NCI-H69 (cell line): ENCODE measurements around the gene TRIOBP.

Experiments
- DNase-seq: peaks from one replicate; lab custom pipeline; 2025; lab: John Stamatoyannopoulos, UW

TRIOBP gene

DNA sequence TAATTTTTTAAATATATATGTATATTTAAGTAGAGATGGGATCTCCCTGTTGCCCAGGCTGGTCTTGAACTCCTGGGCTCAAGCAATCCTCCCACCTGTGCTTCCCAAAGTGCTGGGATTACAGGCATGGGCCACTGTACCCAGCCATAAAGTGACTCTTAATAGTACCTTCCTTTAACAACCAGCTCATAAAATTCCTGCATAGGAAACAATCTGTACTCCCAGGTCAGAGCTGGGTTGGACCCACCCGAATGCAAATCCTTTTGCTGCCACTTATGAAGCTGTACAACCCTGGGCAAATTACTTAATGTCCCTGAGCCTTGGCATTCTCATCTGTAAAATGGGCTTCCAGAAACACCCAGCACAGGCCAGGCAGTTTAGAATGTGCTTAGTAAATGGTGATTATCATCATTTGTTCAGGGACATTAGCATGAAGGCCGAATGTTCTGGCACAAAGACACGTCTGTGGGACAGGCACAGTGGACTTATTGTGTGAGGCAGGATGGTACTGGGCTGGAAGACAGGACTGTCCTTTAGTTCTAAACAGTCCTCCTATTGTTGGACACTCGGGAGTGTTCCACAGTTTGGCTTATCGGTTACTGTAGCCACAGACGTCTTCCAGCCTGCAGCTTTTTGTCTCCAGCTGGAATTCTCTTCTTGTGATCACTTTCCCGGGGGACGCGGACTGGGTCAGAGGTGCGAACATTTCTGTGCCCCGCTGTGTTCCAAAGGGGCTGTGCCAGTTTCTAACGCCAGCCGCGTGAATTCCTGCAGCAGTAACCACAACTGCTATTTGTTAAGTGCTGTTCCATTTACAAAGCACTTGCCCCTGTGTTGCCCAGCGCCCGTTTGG, 32.4 kb upstream of the TRIOBP start:
- DNase-seq: no peak

DNA sequence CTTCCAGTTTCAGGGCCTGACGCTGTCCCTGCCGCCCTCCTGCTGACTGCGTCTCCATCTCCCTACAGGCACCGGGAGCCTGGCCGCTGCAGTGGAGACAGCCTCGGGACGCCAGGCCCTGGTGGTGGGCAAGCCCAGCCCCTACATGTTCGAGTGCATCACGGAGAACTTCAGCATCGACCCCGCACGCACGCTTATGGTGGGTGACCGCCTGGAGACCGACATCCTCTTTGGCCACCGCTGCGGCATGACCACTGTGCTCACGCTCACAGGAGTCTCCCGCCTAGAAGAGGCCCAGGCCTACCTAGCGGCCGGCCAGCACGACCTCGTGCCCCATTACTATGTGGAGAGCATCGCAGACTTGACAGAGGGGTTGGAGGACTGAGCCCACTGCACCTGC, 31.4 kb upstream of the TRIOBP start:
- DNase-seq: no peak

DNA sequence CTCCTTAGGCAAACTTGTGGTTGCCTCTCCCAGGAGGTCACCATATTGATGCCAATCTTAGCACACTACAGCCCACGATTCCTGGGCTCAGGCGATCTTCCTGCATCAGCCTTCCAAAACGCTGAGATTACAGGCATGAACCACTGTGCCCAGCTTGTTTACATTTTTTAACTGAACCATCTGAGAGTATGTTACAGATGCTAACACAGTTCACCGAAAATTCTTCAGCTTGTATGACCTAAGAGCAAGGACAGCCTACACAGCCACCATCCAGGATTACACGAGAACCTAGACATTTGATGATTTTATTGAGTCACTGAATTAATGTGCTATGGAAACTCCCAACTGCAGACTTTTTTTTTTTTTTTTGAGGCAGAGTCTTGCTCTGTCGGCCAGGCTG, 27.3 kb upstream of the TRIOBP start:
- no peak for DNase-seq

DNA sequence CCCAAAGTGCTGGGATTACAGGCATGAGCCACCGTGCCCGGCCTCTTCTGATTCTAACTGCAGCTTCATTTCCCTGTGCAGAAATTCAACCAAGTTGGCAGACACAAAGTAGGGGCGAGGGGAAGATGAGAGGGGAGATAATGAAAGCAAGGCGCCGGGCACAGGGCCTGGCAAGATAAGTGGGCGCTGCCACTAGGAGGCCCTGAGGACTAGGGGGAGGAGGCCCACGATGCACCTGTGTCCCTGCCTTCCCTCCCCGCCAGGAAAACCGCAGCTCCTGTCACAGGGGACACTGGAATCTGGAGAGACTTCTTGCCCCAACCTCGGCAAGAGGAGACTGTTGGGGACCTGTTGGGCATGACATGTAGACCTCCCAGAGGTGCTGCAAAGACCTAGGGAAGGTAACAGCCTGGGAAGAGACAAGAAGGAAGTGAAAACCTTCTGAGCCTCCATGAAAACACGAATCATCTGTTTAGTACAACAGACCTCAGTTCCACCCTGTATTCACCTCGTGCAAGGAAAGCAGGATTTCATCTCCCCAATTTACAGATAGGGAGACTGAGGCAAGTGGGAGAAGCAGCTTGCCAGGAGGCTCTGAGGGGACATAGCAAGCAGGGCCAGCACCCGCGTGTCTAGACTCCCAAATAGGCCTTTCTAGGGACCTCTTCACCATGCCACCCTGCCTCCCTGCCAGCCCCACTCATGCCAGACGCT, 24.5 kb upstream of the TRIOBP start:
- DNase-seq: peak; percentile 18

DNA sequence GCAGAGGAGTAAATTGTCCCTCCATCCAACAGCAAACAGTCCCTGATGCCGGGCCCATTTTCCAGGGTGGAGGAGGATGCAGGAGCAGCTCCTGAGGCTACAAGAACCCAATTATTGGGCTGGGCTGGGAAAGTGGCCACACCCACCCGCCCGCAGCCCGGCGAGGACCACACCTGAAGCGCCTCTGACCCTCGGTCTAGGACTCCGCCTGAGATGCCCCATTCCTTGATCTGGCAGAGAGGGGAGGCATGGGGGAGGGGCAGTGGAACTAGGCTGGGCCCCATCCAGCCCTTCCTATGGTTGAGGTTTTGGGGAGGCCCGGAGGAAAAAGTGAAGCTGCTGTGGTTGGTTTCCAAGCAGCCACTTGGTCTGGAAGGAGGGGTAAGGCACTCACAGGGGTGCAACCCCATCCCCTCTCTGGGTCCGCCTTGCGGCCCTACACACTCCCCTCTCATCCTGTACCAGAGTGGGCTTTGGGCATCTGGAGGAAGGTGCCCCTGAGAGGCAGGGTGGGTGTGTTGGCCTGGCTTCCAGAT, 23.9 kb upstream of the TRIOBP start:
- DNase-seq: no peak

DNA sequence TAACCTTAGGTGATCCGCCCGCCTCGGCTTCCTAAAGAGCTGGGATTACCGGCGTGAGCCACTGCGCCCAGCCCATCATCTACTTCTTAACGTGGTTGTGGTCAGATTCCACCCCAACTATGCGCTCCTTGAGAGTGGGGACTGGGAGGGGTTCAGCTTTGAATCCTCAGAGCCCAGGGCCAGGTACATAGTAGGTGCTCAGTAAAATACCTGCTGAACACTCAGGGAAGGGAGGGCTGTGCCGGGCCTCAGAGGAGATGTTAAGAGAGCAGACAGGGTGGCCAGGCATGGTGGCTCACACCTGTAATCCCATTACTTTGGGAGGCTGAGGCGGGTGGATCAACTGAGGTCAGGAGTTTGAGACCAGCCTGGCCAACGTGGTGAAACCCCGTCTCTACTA, 22.6 kb upstream of the TRIOBP start:
- DNase-seq: no peak

DNA sequence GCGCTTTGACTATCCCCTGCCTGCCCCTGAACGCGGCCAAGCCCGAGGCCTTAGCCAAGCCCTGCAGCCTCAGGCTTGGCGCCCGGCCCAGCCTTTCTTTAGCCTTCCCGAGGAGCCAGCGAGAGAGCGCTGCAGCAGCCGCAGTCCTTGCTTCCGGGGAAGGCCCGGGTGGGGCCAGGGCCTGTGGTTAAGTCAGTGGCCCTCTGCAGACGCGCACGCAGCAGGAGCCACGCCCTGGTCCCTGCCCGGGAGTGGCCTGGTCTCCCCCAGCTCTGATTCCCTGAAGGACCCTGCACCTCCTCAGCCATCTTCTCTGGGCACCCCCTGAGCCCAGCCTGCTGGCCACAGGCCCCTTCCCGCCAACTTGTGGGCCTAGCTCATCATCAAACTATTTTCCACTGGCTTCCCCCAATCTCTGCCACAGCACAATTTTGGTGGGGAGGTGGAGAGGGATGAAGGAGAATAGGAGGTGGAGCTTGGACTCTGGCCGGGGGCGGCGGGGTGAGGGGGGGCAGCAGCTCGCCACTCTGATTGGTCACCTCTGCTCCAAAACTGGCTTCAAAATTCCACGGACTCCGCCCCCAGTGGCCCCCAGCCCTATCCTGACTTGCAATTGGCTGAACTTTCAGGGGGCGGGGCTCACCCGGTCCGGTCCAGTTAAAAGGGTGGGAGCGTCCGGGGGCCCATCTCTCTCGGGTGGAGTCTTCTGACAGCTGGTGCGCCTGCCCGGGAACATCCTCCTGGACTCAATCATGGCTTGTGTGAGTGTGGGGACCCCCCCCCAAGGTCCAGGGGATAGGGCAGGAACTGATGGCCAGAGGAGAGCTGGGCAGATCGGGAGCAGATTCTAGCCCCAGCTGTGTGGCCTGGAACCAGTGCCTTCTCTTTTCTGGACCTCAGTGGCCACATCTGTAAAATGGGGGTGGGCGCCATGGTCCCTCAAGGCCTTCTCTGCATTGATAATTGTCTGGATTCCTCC, 21.6 kb upstream of the TRIOBP start, which contains the start of gene LGALS1:
Gene LGALS1 (plus strand): TSS at position 686 of the 979 bp plus-strand sequence. CDS start 67 bp downstream, at position 753.
- peak; percentile 88 for DNase-seq

DNA sequence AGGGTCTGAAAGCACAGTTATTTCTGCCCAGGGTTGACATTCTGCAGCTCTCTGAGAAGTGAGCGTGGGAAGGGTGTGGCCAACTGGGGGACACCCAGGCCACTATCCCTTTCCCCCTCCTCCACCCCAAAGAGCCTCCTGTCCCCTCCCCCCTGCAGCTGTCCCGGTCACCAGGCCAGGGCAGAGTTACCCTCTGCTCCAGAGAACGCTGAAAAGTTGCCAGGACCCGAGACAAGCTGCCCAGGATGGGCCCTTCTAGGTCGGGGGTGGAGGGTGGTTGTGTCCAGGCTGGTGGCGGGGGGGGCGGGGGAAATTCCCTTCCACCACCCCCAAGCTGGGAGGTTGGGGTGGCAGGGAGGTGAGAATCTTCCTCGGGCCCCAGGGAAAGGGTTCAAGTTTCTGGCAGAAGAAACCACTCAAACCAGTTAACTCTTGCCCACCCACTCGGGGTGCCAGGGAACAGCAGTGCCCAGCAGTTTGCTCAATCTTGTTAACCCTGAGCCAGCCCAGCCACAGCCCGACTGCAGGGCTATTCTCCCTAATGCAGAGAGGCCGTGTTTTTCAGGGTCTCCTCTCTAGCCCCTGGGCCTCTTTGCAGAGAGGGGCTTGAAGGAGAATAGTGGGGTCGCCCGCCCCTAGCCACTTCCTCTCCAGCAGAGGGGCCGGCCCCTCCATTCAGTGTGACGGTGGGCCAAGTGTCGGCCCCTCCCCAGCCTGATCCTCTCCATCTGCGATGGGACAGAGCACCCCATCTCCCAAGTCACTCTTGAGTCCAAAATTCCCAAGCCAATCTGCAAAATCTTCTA, 20.7 kb upstream of the TRIOBP start:
- DNase-seq: peak; percentile 39

DNA sequence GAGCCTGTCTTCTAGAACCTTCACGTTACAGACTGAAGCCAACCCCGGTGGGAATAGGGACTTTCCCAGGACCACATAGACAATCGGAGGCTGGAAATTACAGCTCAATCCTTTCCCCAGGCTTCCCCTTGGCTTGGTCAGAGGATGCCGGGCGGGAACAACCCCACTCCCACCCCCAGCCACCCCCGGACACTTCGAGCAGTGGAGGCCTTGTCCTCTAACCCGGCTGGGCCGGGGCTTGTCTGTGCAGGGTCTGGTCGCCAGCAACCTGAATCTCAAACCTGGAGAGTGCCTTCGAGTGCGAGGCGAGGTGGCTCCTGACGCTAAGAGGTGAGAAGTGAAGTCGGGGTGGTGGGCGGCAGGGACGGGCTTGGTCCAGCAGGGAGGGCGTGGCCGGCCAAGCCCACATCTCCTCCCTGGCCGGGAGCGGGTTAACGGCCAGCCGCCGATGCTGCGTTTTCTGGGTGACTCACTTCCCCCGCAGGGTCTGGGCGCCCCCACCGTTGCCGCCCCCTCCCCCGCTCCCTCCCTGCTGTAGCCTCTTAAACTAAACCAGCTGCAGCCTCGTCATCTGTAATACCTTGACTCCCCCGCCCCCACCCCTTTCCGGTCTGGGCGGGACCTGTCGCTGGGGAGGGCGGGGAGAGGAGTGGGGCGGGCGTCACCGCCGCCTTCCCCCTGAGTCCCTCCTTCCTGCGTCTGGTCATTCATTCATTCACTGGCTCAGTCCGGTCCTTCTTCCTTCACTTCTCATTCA, 19.9 kb upstream of the TRIOBP start:
- peak; percentile 96 for DNase-seq

DNA sequence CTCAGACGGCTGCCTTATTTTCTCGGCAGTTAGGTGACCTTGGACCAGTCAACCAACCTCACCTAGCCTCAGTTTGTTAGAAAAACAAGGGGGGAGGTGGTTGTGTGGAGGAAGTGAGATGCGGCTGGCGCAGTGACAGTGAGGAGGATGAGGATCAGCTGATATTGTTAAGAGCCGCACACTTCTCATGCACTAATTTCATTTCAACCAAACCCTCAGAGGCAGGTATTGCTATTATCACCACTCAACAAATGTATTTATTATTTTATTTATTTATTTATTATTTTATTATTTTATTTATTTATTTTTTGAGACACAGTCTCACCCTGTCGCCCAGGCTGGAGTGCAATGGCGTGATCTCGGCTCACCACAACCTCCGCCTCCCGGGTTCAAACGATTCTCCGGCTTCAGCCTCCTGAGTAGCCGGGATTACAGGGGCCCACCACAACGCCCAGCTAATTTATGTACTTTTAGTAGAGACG, 19.3 kb upstream of the TRIOBP start:
- DNase-seq: no peak

DNA sequence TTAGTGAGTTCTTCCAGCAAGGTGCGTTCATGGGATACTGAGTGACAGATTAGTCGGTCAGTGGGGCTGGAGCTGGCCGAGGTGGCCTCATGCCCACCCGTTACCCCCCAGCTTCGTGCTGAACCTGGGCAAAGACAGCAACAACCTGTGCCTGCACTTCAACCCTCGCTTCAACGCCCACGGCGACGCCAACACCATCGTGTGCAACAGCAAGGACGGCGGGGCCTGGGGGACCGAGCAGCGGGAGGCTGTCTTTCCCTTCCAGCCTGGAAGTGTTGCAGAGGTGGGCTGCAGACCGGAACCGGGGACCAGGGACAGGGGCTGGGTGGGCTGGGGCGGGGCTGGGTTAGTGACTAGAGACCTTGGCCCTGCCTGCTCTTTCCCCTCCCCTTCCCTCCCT, 18.5 kb upstream of the TRIOBP start:
- DNase-seq: no peak

DNA sequence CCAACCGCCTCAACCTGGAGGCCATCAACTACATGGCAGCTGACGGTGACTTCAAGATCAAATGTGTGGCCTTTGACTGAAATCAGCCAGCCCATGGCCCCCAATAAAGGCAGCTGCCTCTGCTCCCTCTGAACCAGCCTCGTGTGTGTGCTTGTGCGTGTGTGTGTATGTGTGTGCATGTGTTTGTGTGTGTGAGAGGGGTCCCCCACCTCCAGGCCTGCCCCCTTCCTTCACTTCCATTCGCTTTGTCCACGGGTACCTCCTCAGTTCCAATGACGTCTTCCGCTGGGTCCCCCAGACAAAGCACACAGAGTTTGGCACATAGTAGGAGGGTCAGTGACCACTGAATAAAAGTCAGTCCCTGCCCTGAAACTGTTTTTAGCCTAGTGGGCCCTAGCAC, 17.2 kb upstream of the TRIOBP start:
- no peak for DNase-seq

DNA sequence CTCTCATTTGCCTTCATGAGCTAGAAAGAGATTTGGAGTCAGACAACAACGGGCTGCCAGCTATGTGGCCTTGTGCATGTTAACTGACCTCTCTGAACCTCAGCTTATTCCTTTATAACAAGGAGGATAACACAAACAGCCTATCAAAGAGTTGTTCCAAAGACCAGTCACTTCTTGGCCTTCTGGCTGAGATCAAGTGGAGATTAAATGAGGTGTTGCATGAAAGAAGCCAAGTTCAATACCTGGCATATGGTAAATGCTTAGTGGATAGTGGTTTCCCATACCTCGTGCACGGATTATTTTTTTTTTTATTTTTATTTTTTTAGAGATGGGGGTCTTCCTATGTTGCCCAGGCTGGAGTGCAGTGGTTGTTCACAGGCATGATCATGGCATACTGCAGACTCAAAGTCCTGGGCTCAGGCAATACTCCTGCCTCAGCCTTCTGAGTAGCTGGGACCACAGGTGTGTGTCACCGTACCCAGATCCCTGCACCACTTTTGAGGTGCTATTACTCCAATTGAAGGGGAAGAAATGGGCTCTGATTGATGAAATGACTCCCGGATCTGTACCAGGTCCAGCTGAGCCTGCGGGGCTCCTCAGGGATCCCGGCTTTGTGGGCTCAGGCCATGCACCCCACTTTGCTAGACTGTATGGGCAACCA, 16.5 kb upstream of the TRIOBP start:
- no peak for DNase-seq

DNA sequence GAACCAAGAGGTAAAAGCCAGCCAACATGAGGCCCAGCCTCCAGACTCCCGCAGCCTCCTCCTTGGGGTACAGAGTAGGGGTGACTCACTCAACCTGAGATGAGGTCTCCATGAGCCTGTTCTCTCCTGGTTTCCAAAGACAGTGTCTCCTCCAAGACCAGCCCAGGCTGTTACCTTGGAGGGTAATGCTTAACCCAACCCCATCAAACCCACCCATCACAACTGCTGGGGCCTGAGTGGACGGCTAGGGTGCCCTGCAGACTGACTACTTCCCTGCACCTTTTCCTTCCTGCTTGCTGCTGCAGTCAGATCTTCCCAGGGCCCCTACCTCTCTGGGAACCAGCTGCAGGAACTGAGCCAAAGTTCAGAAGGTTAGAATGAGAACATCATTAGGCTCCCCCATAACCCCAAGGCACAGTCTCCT, 15.8 kb upstream of the TRIOBP start:
- no peak for DNase-seq

DNA sequence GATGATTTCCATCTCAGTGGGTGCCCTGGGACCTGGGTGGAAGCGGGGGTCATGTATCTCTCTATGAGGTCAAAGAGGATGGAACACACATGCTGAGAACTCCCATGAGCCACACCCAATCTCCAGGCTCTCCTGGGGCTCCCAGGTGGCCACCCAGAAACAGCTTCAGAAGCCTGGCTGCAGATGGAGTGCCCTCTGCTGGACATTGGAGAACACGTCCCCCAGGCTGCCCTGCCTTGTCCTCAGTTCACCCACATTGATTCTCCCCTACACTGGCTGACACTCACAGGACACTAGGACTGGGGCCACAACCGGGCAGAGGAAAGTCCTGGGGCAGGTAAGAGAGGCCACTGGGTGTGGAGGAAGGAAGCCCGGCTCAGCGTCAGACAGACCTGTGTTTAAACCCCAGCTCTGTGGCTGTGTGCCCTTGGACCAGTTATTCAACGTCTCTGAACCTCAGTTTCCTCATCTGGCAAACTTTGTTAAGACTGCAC, 15.2 kb upstream of the TRIOBP start:
- DNase-seq: peak; percentile 79

DNA sequence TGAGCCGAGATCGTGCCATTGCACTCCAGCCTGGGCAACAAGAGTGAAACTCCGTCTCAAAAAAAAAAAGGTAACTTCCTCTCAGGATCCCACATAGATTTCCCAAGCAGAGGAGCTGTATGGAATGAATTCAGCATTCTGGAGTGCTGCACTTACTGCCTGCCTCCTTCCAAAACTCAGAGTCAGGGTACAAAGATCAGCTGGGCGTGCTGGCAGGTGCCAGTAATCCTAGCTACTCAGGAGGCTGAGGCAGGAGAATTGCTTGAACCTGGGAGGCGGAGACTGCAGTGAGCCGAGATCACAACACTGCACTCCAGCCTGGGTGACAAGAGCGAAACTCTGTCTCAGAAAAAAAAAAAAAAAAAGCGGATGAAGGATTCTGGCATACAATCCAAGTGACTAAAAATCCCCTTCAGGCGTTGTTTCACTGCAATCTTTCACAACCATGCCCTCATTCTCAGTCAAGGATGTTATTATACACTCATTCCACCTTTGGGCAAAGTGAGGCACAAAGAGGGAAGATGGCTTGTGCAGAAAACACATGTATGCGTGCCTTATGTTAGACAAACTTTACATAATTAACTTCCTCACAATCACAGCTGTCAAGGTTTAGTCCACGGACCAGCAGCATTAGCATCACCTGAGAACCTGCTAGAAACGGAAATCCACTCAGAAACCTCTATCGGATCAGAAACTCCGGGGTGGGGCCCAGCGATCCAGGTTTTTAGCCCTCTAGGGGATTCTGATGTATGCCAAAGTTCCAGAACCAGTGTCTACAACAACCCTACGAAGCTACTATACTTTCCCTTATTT, 11.8 kb upstream of the TRIOBP start:
- no peak for DNase-seq

DNA sequence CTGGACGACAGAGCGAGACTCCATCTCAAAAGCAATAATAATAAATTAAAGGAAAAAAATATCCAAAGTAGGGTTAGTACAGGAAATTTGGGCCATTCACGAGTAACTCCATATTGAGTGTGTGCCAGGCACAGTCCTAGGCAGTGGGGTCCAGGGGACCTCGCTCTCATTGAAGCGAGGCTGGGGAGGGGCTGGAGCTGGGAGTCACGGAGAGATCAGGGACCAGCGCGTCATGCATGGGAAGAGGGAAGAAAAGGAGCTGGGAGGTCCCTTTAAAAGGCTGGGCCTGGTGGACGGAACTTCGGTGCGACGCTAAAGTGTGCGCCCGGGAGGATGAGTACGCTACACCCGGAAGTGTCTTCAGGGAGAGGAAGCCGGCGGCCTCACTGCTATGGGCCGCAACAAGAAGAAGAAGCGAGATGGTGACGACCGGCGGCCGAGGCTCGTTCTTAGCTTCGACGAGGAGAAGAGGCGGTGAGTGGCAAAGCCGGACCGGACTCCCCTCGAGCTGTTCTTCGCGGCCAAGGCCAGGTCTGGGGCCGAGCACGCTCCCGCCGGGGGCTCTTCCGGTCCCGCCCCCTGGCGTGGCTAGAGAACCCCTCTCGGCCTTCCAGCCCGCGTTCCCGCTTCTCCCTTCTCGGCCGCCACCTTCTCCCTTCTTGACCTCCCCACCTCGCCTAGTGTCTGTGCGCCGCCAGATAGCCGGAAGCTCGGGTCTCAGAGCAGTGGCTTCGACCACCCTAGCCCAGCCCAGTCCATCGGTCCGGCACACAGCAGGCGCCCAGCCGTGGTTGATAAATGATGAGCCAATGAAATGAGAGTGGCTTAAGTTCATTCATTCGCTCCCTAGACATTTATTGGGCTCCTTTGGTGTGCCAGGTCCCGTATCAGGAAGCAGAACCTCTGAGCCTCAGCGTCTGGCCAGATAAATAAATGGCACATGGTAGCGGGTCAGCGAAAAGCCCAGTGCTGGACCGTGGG, 10.6 kb upstream of the TRIOBP start, which contains the start of gene NOL12:
Gene NOL12 (plus strand): TSS at position 342 of the 981 bp plus-strand sequence. CDS start 50 bp downstream, at position 392.
- peak; percentile 92 for DNase-seq
